HG02798 (cell line): ENCODE data around the gene SYTL3.

Experiments
- ATAC-seq: cut with Tn5 transposase; IDR thresholded peaks from one replicate; pipeline ENCODE4 v1.9.1; 2021; ENCODE audit warnings: mild to moderate bottlenecking; ENCODE audit not compliant: unreplicated experiment, poor library complexity

SYTL3 gene

GRCh38 chr6:158715330-158716311 lies 65.8 kb downstream of the SYTL3 start:
- peak; percentile 54 for ATAC-seq

GRCh38 chr6:158717341-158718330 lies 67.8 kb downstream of the SYTL3 start:
- peak; percentile 76 for ATAC-seq

GRCh38 chr6:158718461-158719046 lies 68.7 kb downstream of the SYTL3 start:
- ATAC-seq, result no peak

GRCh38 chr6:158722176-158722729 lies 72.4 kb downstream of the SYTL3 start:
- no peak for ATAC-seq

GRCh38 chr6:158725704-158726103 lies 75.8 kb downstream of the SYTL3 start:
- no peak for ATAC-seq

GRCh38 chr6:158729906-158730540 lies 80.2 kb downstream of the SYTL3 start:
- ATAC-seq, result no peak

GRCh38 chr6:158730541-158730907 lies 80.7 kb downstream of the SYTL3 start:
- no peak for ATAC-seq

GRCh38 chr6:158735009-158735408 lies 85.2 kb downstream of the SYTL3 start:
- no peak for ATAC-seq

GRCh38 chr6:158737082-158737709 lies 87.3 kb downstream of the SYTL3 start:
- no peak for ATAC-seq

GRCh38 chr6:158737710-158738615 lies 88.1 kb downstream of the SYTL3 start:
- ATAC-seq, result no peak

- ATAC-seq, result no peak
These were observed 89.8 kb downstream of the SYTL3 start for GRCh38 chr6:158739673-158740072.

GRCh38 chr6:158743033-158743651 lies 93.3 kb downstream of the SYTL3 start:
- no peak for ATAC-seq

GRCh38 chr6:158744986-158745430 lies 95.2 kb downstream of the SYTL3 start:
- no peak for ATAC-seq

- ATAC-seq, result no peak
These were observed 101.4 kb downstream of the SYTL3 start for GRCh38 chr6:158751224-158751623.

- ATAC-seq, result no peak
These were observed 102.1 kb downstream of the SYTL3 start for GRCh38 chr6:158751921-158752320.

GRCh38 chr6:158752613-158753012 lies 102.8 kb downstream of the SYTL3 start:
- no peak for ATAC-seq

GRCh38 chr6:158753811-158754210 lies 104.0 kb downstream of the SYTL3 start:
- no peak for ATAC-seq

- no peak for ATAC-seq
These were observed 104.9 kb downstream of the SYTL3 start for GRCh38 chr6:158754738-158755137.
